ENCODE measurements around the gene IL9R.
"Not testable (repeated sequence)": the region's sequence is repeated elsewhere in the genome, so short reads cannot be mapped to it uniquely, and the experiment has no call there.

- TF ChIP-seq, protein P1, sequence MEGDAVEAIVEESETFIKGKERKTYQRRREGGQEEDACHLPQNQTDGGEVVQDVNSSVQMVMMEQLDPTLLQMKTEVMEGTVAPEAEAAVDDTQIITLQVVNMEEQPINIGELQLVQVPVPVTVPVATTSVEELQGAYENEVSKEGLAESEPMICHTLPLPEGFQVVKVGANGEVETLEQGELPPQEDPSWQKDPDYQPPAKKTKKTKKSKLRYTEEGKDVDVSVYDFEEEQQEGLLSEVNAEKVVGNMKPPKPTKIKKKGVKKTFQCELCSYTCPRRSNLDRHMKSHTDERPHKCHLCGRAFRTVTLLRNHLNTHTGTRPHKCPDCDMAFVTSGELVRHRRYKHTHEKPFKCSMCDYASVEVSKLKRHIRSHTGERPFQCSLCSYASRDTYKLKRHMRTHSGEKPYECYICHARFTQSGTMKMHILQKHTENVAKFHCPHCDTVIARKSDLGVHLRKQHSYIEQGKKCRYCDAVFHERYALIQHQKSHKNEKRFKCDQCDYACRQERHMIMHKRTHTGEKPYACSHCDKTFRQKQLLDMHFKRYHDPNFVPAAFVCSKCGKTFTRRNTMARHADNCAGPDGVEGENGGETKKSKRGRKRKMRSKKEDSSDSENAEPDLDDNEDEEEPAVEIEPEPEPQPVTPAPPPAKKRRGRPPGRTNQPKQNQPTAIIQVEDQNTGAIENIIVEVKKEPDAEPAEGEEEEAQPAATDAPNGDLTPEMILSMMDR (conservative IDR thresholded peaks at IDR 0.05; ENCODE audit: low read depth, low read length) = peak; percentile 43; the same call in 1 of the 2 replicates
- not testable (repeated sequence) for TF ChIP-seq EZH2 (IDR thresholded peaks at IDR 0.05; ENCODE audit: low read length, unreplicated experiment)
These were observed 25.8 kb upstream of the IL9R start for GRCh38 chrX:155971658-155972057.

All from PC-3 (cell line).